A549 (cell line): ENCODE data around the gene JAKMIP1. TPM values are rescaled to one million over a fixed set of nuclear protein-coding genes. Genes with fewer than 3 reads are reported as not detected.

Experiments used
- ATAC-seq, 2 experiments: fragments of 200-7000 bp in 1 of 2; fragments of >200 bp in 1 of 2; cut with Nextera tagmentation in 1 of 2; cut with Tn5 transposase in 1 of 2; 3 replicates each; pipeline versions ENCODE4 v1.8.0 to v1.9.1; 2018 to 2020; ENCODE audit warnings: mild to moderate bottlenecking in 1 of 2, moderate library complexity in 1 of 2
- CTCF ChIA-PET: fragments of 300-600 bp; sonication (Branson Sonifier 250); formaldehyde crosslinking; extraction: SDS; loops from one replicate; lab custom pipeline; 2021; ENCODE audit warnings: antibody characterized with exemption, inconsistent platforms; lab: Yijun Ruan, JAX
- POLR2A ChIA-PET: fragments of 350-600 bp; formaldehyde crosslinking; extraction: SDS; loops from one replicate; lab custom pipeline; 2021; ENCODE audit warnings: antibody characterized with exemption, inconsistent platforms; lab: Yijun Ruan, JAX
- DNase-seq, 2 experiments: peaks; one replicate each; pipeline versions ENCODE4 v3.0.0 to v3.0.0-alpha.2; 2011 to 2016; ENCODE audit warnings: low read depth in 1 of 2, low spot score in 1 of 2
- FAIRE-seq: peaks from 2 replicates; lab custom pipeline; 2011; peaks lifted over from hg19 to GRCh38; lab: Jason Lieb, UNC
- H3K27ac ChIP-seq, 2 experiments: fragments of >200 bp; sonication (Bioruptor Twin); formaldehyde crosslinking; 3 replicates each; pipeline ENCODE4 v1.5.1; 2016 to 2017
- H3K4me1 ChIP-seq: fragments of >200 bp; sonication (Bioruptor Twin); formaldehyde crosslinking; 3 replicates; pipeline ENCODE4 v1.6.1; 2016
- H3K4me2 ChIP-seq: fragments of >200 bp; sonication (Bioruptor Twin); formaldehyde crosslinking; 3 replicates; pipeline ENCODE4 v1.6.1; 2016
- H3K4me3 ChIP-seq: fragments of >200 bp; sonication (Bioruptor Twin); formaldehyde crosslinking; 3 replicates; pipeline ENCODE4 v1.5.1; 2016
- H3K9me3 ChIP-seq: fragments of >200 bp; sonication (Bioruptor Twin); formaldehyde crosslinking; 3 replicates; pipeline ENCODE4 v1.6.1; 2016
- CBX2 ChIP-seq: fragments of 200-600 bp; sonication (generic); IDR thresholded peaks from 2 replicates; pipeline ENCODE4 v1.6.1; 2016; ENCODE audit warnings: low read depth, mild to moderate bottlenecking, borderline replicate concordance
- CEBPB ChIP-seq, 2 experiments: fragments of >200 bp in 1 of 2; sonication (Bioruptor Twin) in 1 of 2; formaldehyde crosslinking in 1 of 2; IDR thresholded peaks; 2 replicates each; pipeline ENCODE4 v1.6.1; 2012 to 2016
- FOSB ChIP-seq: fragments of 250-450 bp; sonication (Bioruptor Pico); IDR thresholded peaks from 2 replicates; pipeline ENCODE4 v1.5.0; 2020; ENCODE audit warnings: mild to moderate bottlenecking, moderate library complexity
- FOSL2 ChIP-seq, 2 experiments: fragments of 450-650 bp in 1 of 2; fragments of >200 bp in 1 of 2; sonication (Bioruptor Twin) in 1 of 2; formaldehyde crosslinking; IDR thresholded peaks; 2 replicates each; pipeline versions ENCODE4 v1.5.0 to v1.6.1; 2016 to 2020; ENCODE audit warnings: mild to moderate bottlenecking in 1 of 2, moderate library complexity in 1 of 2
- HDAC2 ChIP-seq: fragments of 200-600 bp; sonication (generic); IDR thresholded peaks from 2 replicates; pipeline ENCODE4 v1.6.1; 2016
- HEYL ChIP-seq: fragments of 250-450 bp; sonication (Bioruptor Pico); IDR thresholded peaks from 2 replicates; pipeline ENCODE4 v1.8.0; 2021; ENCODE audit warnings: mild to moderate bottlenecking, moderate library complexity
- HOXB5 ChIP-seq: fragments of 250-450 bp; sonication (Bioruptor Pico); IDR thresholded peaks from 2 replicates; pipeline ENCODE4 v1.5.0; 2020; ENCODE audit warnings: mild to moderate bottlenecking, moderate library complexity
- JUNB ChIP-seq: fragments of >200 bp; sonication (Bioruptor Twin); formaldehyde crosslinking; IDR thresholded peaks from 2 replicates; pipeline ENCODE4 v1.6.1; 2016
- NPAS2 ChIP-seq: fragments of 250-450 bp; sonication (Bioruptor Pico); IDR thresholded peaks from 2 replicates; pipeline ENCODE4 v1.8.0; 2022; ENCODE audit warnings: mild to moderate bottlenecking, moderate library complexity, borderline replicate concordance
- POLR2A ChIP-seq: IDR thresholded peaks from 2 replicates; pipeline ENCODE4 v1.6.1; 2012; ENCODE audit warnings: mild to moderate bottlenecking, low read length
- RCOR1 ChIP-seq: fragments of 150-350 bp; IDR thresholded peaks from 2 replicates; pipeline ENCODE4 v1.6.1; 2014; ENCODE audit warnings: antibody characterized with exemption, low read length, low read depth
- WGBS: methylation state at CpG from one replicate; pipeline ENCODE4 v1.1.6; 2017; ENCODE audit errors: missing lambda C conversion rate; 5-methylcytosine and 5-hydroxymethylcytosine counted together
- polyA plus RNA-seq, 4 experiments: library from polyadenylated mRNA; depleted of rRNA in 3 of 4; stranded (reverse); fragments of >200 nt; fragmentation: RNase III in 1 of 4; extraction: RNeasy Plus Mini Kit Qiagen cat#74134 plus additional on column Dnase treatment in 1 of 4; gene quantifications; 2 replicates in 3 of 4; 3 replicates in 1 of 4; pipeline ENCODE4 v1.2.3, GENCODE V29; 2011 to 2017
- TF ChIP-seq, protein P1 (sequence below): fragments of 450-650 bp; IDR thresholded peaks from 2 replicates; pipeline ENCODE4 v1.6.1; 2014; ENCODE audit warnings: antibody characterized with exemption
- TF ChIP-seq, protein P2 (sequence below): IDR thresholded peaks from 2 replicates; pipeline ENCODE4 v1.6.1; 2012
- TF ChIP-seq, protein P3 (sequence below): fragments of >200 bp; sonication (Bioruptor Twin); formaldehyde crosslinking; IDR thresholded peaks from 2 replicates; pipeline ENCODE4 v1.6.1; 2016
- TF ChIP-seq, protein P4 (sequence below): fragments of 250-450 bp; sonication (Bioruptor Pico); IDR thresholded peaks from 2 replicates; pipeline ENCODE4 v1.5.0; 2021; ENCODE audit warnings: mild to moderate bottlenecking, moderate library complexity, borderline replicate concordance

The JAKMIP1 gene
- polyA plus RNA-seq, 2 of the 4 experiments (the other 2 are of a cell fraction): not detected

DNA sequence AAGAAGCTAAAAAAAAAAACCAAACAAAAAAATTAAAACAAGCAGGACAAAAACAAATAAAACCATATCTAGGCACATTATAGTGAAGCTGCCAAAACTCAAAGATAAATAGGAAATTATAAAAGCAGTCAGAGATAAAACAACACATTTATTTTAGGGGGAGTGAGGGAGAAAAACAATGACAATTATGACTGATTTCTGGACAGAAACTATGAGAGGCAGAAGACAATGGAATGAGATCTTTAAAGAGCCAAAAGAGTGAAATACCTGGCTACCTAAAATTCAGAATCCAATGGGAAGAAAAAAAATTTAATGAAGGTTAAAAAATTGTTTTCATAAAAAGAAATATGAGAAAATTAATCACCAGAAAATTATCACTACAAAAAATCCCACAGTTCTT lies 215.5 kb downstream of the JAKMIP1 start:
- Histone ChIP-seq H3K9me3 (peaks cover 14% of the 10 kb centered on the region), H3K4me2 (no peak overlapping the region), H3K4me3 (no peak overlapping the region), H3K27ac (no peak overlapping the region), H3K4me1 (no peaks in the 10 kb centered on the region)
- ChIA-PET POLR2A (no interaction called here), CTCF (interaction anchor here (1.2 kb wide), 1 partner anchor 13 kb away, joined by 3 read pairs; no protein-coding TSS in a partner anchor)
- FAIRE-seq (no peak), ATAC-seq (no peak), DNase-seq (no peak)
- no peak for TF ChIP-seq HDAC2
- TF ChIP-seq HOXB5 (CRISPR knock-in tag): no peak
- no peak for TF ChIP-seq CBX2
- TF ChIP-seq POLR2A: no peak
- no peak for TF ChIP-seq FOSL2 (IDR thresholded peaks at IDR 0.05)
- no peak for TF ChIP-seq FOSL2 (CRISPR knock-in tag; IDR thresholded peaks at IDR 0.05)
- TF ChIP-seq HEYL (CRISPR knock-in tag): no peak
- no peak for TF ChIP-seq JUNB
- TF ChIP-seq NPAS2: no peak
- no peak for TF ChIP-seq CEBPB (IDR thresholded peaks at IDR 0.05)
- TF ChIP-seq, protein P1, sequence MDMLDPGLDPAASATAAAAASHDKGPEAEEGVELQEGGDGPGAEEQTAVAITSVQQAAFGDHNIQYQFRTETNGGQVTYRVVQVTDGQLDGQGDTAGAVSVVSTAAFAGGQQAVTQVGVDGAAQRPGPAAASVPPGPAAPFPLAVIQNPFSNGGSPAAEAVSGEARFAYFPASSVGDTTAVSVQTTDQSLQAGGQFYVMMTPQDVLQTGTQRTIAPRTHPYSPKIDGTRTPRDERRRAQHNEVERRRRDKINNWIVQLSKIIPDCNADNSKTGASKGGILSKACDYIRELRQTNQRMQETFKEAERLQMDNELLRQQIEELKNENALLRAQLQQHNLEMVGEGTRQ: no peak
- TF ChIP-seq, all 56 proteins: peak for 0

DNA sequence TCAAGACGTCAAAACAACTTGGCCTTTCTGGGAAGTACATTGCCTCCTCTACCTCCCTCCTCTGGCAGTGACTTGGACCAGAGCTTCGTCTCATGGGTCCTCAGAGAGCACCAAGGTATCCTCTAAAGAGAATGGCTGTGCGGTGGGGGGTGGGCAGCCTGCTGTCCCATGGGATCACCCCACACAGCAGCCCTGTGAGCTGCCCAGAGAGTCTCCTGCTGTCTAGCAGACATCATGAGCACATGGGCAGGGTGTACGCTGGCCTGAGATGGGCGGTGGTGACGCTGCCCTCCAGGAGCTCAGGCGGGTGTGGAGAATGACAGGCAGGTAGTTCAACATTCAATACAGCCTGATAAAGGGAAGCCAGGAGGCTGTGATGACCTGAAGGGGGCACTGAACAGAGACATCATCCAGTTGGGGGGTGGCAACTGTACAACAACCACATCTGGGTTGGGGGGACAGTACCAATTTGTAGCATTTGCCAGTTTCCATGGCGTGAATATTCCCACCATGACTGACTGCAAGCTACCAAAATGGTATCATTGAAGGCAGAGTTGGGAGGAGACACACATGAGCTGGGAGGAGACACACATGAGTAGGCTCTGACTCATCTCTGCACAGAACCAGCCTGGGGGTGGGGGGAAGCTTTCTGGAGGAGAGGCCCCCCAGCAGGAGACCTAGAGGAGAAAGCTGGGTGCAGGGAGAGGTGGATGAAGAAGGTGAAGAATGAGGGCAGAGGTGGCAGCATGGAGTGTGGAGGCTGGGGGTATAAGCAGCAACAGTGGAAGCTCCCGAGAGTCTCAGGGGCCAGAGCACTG lies 218.0 kb downstream of the JAKMIP1 start:
- Histone ChIP-seq H3K9me3 (peaks cover 14% of the 10 kb centered on the region), H3K4me2 (no peak overlapping the region), H3K27ac (no peak overlapping the region), H3K4me1 (no peaks in the 10 kb centered on the region), H3K4me3 (no peak overlapping the region)
- ChIA-PET CTCF (interaction anchor here (2.2 kb wide), 1 partner anchor 988 kb away, joined by 5 read pairs; no protein-coding TSS in a partner anchor), POLR2A (no interaction called here)
- TF ChIP-seq, protein P2, sequence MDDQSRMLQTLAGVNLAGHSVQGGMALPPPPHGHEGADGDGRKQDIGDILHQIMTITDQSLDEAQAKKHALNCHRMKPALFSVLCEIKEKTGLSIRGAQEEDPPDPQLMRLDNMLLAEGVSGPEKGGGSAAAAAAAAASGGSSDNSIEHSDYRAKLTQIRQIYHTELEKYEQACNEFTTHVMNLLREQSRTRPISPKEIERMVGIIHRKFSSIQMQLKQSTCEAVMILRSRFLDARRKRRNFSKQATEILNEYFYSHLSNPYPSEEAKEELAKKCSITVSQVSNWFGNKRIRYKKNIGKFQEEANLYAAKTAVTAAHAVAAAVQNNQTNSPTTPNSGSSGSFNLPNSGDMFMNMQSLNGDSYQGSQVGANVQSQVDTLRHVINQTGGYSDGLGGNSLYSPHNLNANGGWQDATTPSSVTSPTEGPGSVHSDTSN: no peak
- TF ChIP-seq RCOR1: no peak
- TF ChIP-seq, protein P3, sequence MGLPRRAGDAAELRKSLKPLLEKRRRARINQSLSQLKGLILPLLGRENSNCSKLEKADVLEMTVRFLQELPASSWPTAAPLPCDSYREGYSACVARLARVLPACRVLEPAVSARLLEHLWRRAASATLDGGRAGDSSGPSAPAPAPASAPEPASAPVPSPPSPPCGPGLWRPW: no peak
- no peak for TF ChIP-seq FOSB (CRISPR knock-in tag)
- TF ChIP-seq, protein P1: no peak
- TF ChIP-seq, protein P4, sequence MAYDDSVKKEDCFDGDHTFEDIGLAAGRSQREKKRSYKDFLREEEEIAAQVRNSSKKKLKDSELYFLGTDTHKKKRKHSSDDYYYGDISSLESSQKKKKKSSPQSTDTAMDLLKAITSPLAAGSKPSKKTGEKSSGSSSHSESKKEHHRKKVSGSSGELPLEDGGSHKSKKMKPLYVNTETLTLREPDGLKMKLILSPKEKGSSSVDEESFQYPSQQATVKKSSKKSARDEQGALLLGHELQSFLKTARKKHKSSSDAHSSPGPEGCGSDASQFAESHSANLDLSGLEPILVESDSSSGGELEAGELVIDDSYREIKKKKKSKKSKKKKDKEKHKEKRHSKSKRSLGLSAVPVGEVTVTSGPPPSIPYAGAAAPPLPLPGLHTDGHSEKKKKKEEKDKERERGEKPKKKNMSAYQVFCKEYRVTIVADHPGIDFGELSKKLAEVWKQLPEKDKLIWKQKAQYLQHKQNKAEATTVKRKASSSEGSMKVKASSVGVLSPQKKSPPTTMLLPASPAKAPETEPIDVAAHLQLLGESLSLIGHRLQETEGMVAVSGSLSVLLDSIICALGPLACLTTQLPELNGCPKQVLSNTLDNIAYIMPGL (CRISPR knock-in tag): no peak
- TF ChIP-seq HEYL (CRISPR knock-in tag): no peak
- no peak for FAIRE-seq
- no peak for DNase-seq
- no peak for ATAC-seq
- WGBS: 29% methylated on average over 6 of the region's 9 CpGs
